Inferior parietal cortex (tissue), 1 donor: ENCODE measurements around the gene PITX1.
"Not testable (repeated sequence)": the region's sequence is repeated elsewhere in the genome, so short reads cannot be mapped to it uniquely, and the experiment has no call there.

Experiments
- DNase-seq: peaks from one replicate; pipeline ENCODE4 v3.0.0-alpha.2; 2016; ENCODE audit errors: extremely low spot score

PITX1 gene

GRCh38 chr5:135010502-135011354 is 23.3 kb downstream of the PITX1 start:
- no peak for DNase-seq

- DNase-seq, result no peak
Observed at GRCh38 chr5:135009736-135010501, 24.1 kb downstream of the PITX1 start.

GRCh38 chr5:135008981-135009735 is 24.9 kb downstream of the PITX1 start:
- no peak for DNase-seq

GRCh38 chr5:135008556-135008955 is 25.5 kb downstream of the PITX1 start:
- DNase-seq, result no peak

GRCh38 chr5:135007749-135008363 is 26.2 kb downstream of the PITX1 start:
- no peak for DNase-seq

- DNase-seq, result no peak
Observed at GRCh38 chr5:135007305-135007704, 26.7 kb downstream of the PITX1 start.

- DNase-seq, result no peak
Observed at GRCh38 chr5:135005076-135005475, 29.0 kb downstream of the PITX1 start.

GRCh38 chr5:135004376-135004775 is 29.7 kb downstream of the PITX1 start:
- DNase-seq, result no peak

- not testable (repeated sequence) for DNase-seq
Observed at GRCh38 chr5:134998068-134998467, 36.0 kb downstream of the PITX1 start.

- no peak for DNase-seq
Observed at GRCh38 chr5:134997015-134997414, 37.0 kb downstream of the PITX1 start.

- no peak for DNase-seq
Observed at GRCh38 chr5:134995850-134996402, 38.1 kb downstream of the PITX1 start.

- DNase-seq, result no peak
Observed at GRCh38 chr5:134994560-134995156, 39.4 kb downstream of the PITX1 start.

- no peak for DNase-seq
Observed at GRCh38 chr5:134993161-134993560, 40.9 kb downstream of the PITX1 start.

GRCh38 chr5:134992148-134992547 is 41.9 kb downstream of the PITX1 start:
- DNase-seq, result no peak

GRCh38 chr5:134990183-134990582 is 43.8 kb downstream of the PITX1 start:
- not testable (repeated sequence) for DNase-seq

GRCh38 chr5:134989266-134989830 is 44.7 kb downstream of the PITX1 start:
- no peak for DNase-seq

- no peak for DNase-seq
Observed at GRCh38 chr5:134982230-134982629, 51.8 kb downstream of the PITX1 start.

GRCh38 chr5:134979416-134979815 is 54.6 kb downstream of the PITX1 start:
- no peak for DNase-seq
